ENCODE measurements around the gene DNAJC1.
"Not testable (repeated sequence)": the region's sequence is repeated elsewhere in the genome, so short reads cannot be mapped to it uniquely, and the experiment has no call there.

The DNAJC1 gene

GRCh38 chr10:22003177-22003963 lies at the start of gene DNAJC1:
DNAJC1 (minus strand) TSS chr10:22003730; CDS start chr10:22003434, 296 bp downstream.
- peak; percentile 15 for FAIRE-seq

- no peak for FAIRE-seq
Observed at GRCh38 chr10:22053048-22053447, 49.5 kb upstream of the DNAJC1 start.

- FAIRE-seq, result no peak
Observed at GRCh38 chr10:22049635-22050034, 46.1 kb upstream of the DNAJC1 start.

- no peak for FAIRE-seq
Observed at GRCh38 chr10:22047812-22048211, 44.3 kb upstream of the DNAJC1 start.

- FAIRE-seq, result no peak
Observed at GRCh38 chr10:22043327-22043633, 39.8 kb upstream of the DNAJC1 start.

GRCh38 chr10:22042557-22043326 lies 39.2 kb upstream of the DNAJC1 start:
- FAIRE-seq, result no peak

GRCh38 chr10:22034333-22034732 lies 30.8 kb upstream of the DNAJC1 start:
- FAIRE-seq, result no peak

GRCh38 chr10:22032268-22032667 lies 28.7 kb upstream of the DNAJC1 start:
- FAIRE-seq, result not testable (repeated sequence)

- FAIRE-seq, result no peak
Observed at GRCh38 chr10:22030421-22030820, 26.9 kb upstream of the DNAJC1 start.

GRCh38 chr10:22029445-22030236 lies 26.1 kb upstream of the DNAJC1 start:
- FAIRE-seq, result no peak

GRCh38 chr10:22027364-22028238 lies 24.1 kb upstream of the DNAJC1 start:
- no peak for FAIRE-seq

GRCh38 chr10:22026287-22026686 lies 22.8 kb upstream of the DNAJC1 start:
- no peak for FAIRE-seq

GRCh38 chr10:22023508-22023907 lies 20.0 kb upstream of the DNAJC1 start:
- no peak for FAIRE-seq

- no peak for FAIRE-seq
Observed at GRCh38 chr10:22022257-22023032, 18.9 kb upstream of the DNAJC1 start.

- FAIRE-seq, result not testable (repeated sequence)
Observed at GRCh38 chr10:22021144-22021543, 17.6 kb upstream of the DNAJC1 start.

- FAIRE-seq, result no peak
Observed at GRCh38 chr10:22017283-22018020, 13.9 kb upstream of the DNAJC1 start.

- no peak for FAIRE-seq
Observed at GRCh38 chr10:22016046-22016705, 12.6 kb upstream of the DNAJC1 start.

- peak; percentile 73 for FAIRE-seq
Observed at GRCh38 chr10:22010973-22011408, 7.5 kb upstream of the DNAJC1 start.

- no peak for FAIRE-seq
Observed at GRCh38 chr10:22010539-22010938, 7.0 kb upstream of the DNAJC1 start.

GRCh38 chr10:22006379-22006884 lies 2.9 kb upstream of the DNAJC1 start:
- FAIRE-seq, result no peak
